Measurements from ENCODE around the gene CDK5R2. TPM values are rescaled to one million over a fixed set of nuclear protein-coding genes. Genes with fewer than 3 reads are reported as not detected.

The CDK5R2 gene
- total RNA-seq, 2 experiments from 2014 or later: not detected

GRCh38 chr2:218997731-218998130 lies 38.3 kb downstream of the CDK5R2 start:
- no peak overlapping the region for H3K4me3 Mint-ChIP-seq
- H3K27ac Mint-ChIP-seq: no peak overlapping the region
- POLR2A ChIA-PET: no interaction called here
- DNase-seq: no peak
- ATAC-seq (ENCODE audit: low read depth): no peak
- H3K27me3 Mint-ChIP-seq: peaks cover 81% of the 10 kb centered on the region
- H3K9me3 Mint-ChIP-seq: no peaks in the 10 kb centered on the region
- no peaks in the 10 kb centered on the region for H3K36me3 Mint-ChIP-seq
- H3K4me1 Mint-ChIP-seq: peaks cover 3% of the 10 kb centered on the region

- peaks cover 5% of the 10 kb centered on the region for H3K4me1 Mint-ChIP-seq
- POLR2A ChIA-PET: no interaction called here
- no peak overlapping the region for H3K4me3 Mint-ChIP-seq
- H3K9me3 Mint-ChIP-seq: no peaks in the 10 kb centered on the region
- no peak overlapping the region for H3K27ac Mint-ChIP-seq
- H3K27me3 Mint-ChIP-seq: peaks cover 83% of the 10 kb centered on the region
- DNase-seq: no peak
- no peak for ATAC-seq (ENCODE audit: low read depth)
- no peaks in the 10 kb centered on the region for H3K36me3 Mint-ChIP-seq
Observed at GRCh38 chr2:218998414-218999002, 39.0 kb downstream of the CDK5R2 start.

GRCh38 chr2:218999021-218999880 lies 39.8 kb downstream of the CDK5R2 start:
- no peaks in the 10 kb centered on the region for H3K36me3 Mint-ChIP-seq
- ATAC-seq (ENCODE audit: low read depth): no peak
- no peak for DNase-seq
- H3K4me1 Mint-ChIP-seq: peaks cover 5% of the 10 kb centered on the region
- POLR2A ChIA-PET: no interaction called here
- no peak overlapping the region for H3K4me3 Mint-ChIP-seq
- no peaks in the 10 kb centered on the region for H3K9me3 Mint-ChIP-seq
- H3K27ac Mint-ChIP-seq: no peak overlapping the region
- H3K27me3 Mint-ChIP-seq: peaks cover 83% of the 10 kb centered on the region

DNA sequence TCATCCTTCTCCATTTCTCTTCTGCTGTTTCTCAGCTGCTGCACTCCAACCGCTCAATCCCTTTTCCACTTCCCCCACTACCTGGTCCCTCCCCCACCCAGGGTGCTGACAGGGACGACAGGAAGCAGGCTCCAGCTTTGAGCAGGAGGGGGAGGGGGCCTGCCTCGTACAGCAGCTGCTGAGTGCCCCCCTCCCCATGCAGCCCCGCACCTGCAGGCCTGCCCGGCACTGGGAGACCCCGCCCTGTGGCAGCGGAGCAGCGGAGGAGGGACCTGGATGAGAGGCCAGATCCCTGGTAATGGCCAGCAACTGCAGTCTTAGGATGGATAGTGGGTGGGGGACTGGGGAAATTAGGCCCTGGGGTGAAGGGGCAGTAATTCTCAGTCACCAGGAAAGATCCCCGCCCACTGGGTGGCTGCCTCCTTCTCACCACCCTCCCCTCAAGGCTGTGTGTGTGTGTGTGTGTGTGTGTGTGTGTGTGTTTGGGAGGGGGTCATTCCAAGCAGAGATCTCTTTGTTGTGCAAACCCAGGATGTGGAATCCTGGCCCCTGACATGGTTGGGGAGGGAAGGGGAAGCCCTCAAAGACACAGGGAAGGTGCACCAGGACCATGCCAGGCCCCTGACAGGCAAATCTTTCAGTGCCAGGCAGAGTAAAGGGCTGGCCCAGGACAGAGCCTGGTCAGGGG lies 40.6 kb downstream of the CDK5R2 start:
- no peak overlapping the region for H3K27ac Mint-ChIP-seq
- no peaks in the 10 kb centered on the region for H3K36me3 Mint-ChIP-seq
- no peak overlapping the region for H3K4me3 Mint-ChIP-seq
- no peak for DNase-seq
- POLR2A ChIA-PET: no interaction called here
- H3K4me1 Mint-ChIP-seq: peaks cover 5% of the 10 kb centered on the region
- H3K9me3 Mint-ChIP-seq: no peaks in the 10 kb centered on the region
- peaks cover 82% of the 10 kb centered on the region for H3K27me3 Mint-ChIP-seq
- no peak for ATAC-seq (ENCODE audit: low read depth)

DNA sequence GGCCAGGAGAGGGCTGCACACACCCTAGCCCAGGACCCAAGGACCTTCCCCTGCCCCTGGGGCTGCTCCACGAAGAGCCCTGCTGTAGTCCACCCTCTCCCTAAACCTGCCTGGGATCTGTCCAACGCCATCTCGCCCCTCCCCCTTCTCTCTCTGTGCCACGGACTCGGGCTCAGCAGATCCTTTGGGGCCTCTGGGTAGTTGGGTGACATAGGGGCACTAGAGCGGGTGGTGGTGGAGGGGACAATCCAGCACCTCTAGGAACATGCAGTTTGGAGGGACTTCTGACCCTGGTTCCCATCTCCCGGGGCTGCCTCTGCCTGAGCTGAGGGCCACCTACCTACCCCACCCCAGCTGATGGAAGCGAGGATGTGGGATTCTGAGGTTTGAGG lies 41.1 kb downstream of the CDK5R2 start:
- Mint-ChIP-seq H3K36me3 (no peaks in the 10 kb centered on the region), H3K27ac (no peak overlapping the region), H3K27me3 (peaks cover 82% of the 10 kb centered on the region), H3K4me3 (no peak overlapping the region), H3K9me3 (no peaks in the 10 kb centered on the region), H3K4me1 (peaks cover 5% of the 10 kb centered on the region)
- DNase-seq (no peak), ATAC-seq (ENCODE audit: low read depth) (no peak)
- POLR2A ChIA-PET: no interaction called here

- no peaks in the 10 kb centered on the region for H3K9me3 Mint-ChIP-seq
- DNase-seq (no peak), ATAC-seq (ENCODE audit: low read depth) (no peak)
- peaks cover 4% of the 10 kb centered on the region for H3K4me1 Mint-ChIP-seq
- H3K27ac Mint-ChIP-seq: no peak overlapping the region
- H3K36me3 Mint-ChIP-seq: no peaks in the 10 kb centered on the region
- H3K4me3 Mint-ChIP-seq: no peak overlapping the region
- peaks cover 79% of the 10 kb centered on the region for H3K27me3 Mint-ChIP-seq
- POLR2A ChIA-PET: no interaction called here
Observed at GRCh38 chr2:219001100-219001576, 41.7 kb downstream of the CDK5R2 start.

DNA sequence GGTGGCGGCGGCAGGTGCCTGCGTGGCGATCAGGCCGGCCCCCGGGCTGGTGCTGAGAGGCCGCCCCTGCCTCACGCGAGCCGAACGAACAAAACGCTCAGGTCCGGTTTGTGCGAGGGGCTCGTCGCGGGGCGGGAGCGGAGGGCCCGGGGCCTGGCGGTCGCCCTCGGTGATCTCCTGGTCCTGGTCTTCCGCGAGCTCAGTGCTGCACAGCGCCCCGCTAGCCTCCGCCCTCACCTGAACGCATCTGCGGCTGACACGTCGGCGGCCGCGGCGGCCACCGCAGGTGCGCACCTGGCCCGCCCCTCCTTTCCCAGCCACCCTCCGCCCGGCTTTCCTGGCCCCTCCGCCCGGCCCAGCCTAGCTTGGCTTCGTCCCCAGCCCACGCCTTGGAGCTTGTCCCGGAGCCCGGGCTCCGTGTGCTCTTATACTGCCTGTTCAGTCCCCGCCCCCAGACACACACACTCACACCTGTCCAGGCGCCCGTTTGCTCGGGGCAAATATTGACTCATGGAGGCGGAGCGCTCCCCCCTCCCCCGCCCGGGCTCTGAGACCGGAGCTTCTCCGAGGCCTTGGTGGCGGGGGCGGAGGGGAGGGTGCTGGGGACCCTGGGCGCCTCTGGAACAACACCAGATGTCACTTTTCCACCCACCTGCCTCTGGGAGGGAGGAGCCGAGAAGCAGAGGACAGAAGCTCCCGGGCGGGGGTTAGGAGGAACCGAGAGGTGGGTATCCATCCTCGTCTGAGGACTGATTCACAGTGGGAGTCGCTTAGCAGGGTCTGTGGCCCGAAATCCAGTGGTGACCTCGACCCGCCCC lies 42.3 kb downstream of the CDK5R2 start:
- peaks cover 4% of the 10 kb centered on the region for H3K4me1 Mint-ChIP-seq
- DNase-seq (no peak), ATAC-seq (ENCODE audit: low read depth) (peak; percentile 19)
- H3K27me3 Mint-ChIP-seq: peaks cover 74% of the 10 kb centered on the region
- no peak overlapping the region for H3K4me3 Mint-ChIP-seq
- no peak overlapping the region for H3K27ac Mint-ChIP-seq
- no peaks in the 10 kb centered on the region for H3K9me3 Mint-ChIP-seq
- no peaks in the 10 kb centered on the region for H3K36me3 Mint-ChIP-seq
- POLR2A ChIA-PET: no interaction called here

- POLR2A ChIA-PET: no interaction called here
- H3K4me3 Mint-ChIP-seq: peak overlapping the region; percentile 60
- no peaks in the 10 kb centered on the region for H3K36me3 Mint-ChIP-seq
- no peak overlapping the region for H3K27ac Mint-ChIP-seq
- H3K27me3 Mint-ChIP-seq: peaks cover 74% of the 10 kb centered on the region
- peak; percentile 60 for DNase-seq
- ATAC-seq (ENCODE audit: low read depth): peak; percentile 31
- no peaks in the 10 kb centered on the region for H3K9me3 Mint-ChIP-seq
- H3K4me1 Mint-ChIP-seq: peaks cover 4% of the 10 kb centered on the region
Observed at GRCh38 chr2:219002395-219003266, 43.2 kb downstream of the CDK5R2 start.

DNA sequence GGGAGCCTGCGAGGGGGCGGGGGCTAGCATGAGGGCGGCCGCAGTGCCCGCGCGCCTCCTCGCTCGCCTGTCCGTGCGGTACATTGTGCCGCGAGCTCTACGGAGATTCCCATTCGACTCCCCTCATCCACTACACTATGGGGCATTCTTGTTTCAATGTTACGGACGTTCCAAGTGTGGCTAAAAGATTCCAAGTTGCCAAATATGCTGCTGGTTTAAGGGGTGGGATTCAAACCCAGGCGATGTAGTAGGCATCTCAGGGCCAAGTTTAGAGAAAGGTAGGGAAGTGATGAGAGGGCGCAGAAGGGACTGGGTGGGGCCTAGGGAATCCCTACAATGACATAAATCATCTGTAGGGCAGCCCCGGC lies 43.8 kb downstream of the CDK5R2 start:
- no peak overlapping the region for H3K27ac Mint-ChIP-seq
- no peak overlapping the region for H3K4me3 Mint-ChIP-seq
- POLR2A ChIA-PET: no interaction called here
- H3K36me3 Mint-ChIP-seq: no peaks in the 10 kb centered on the region
- DNase-seq (no peak), ATAC-seq (ENCODE audit: low read depth) (no peak)
- peaks cover 70% of the 10 kb centered on the region for H3K27me3 Mint-ChIP-seq
- H3K9me3 Mint-ChIP-seq: no peaks in the 10 kb centered on the region
- peaks cover 4% of the 10 kb centered on the region for H3K4me1 Mint-ChIP-seq

DNA sequence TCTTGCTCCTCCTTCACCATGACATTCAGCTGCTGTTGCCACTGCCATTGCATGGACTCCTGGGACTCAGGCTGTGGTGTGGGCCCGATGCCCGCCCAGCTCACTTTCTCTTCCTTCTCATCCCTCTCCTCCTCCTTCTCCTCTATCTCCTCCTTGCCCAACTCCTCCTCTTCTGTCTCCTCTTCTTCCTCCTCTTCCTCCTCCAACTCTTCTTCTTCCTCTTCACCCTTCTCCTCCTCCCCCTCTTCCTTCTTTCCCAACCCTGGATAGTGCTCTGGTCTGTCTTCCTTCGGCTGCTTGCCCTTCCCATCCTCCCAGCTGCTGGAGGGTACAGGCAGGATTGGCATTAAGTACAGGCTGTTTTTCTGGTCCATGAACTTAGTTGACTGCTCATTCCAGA lies 44.5 kb downstream of the CDK5R2 start:
- H3K27ac Mint-ChIP-seq: no peak overlapping the region
- no peak for ATAC-seq (ENCODE audit: low read depth)
- no peaks in the 10 kb centered on the region for H3K9me3 Mint-ChIP-seq
- no peak for DNase-seq
- POLR2A ChIA-PET: no interaction called here
- H3K4me3 Mint-ChIP-seq: no peak overlapping the region
- H3K36me3 Mint-ChIP-seq: no peaks in the 10 kb centered on the region
- peaks cover 65% of the 10 kb centered on the region for H3K27me3 Mint-ChIP-seq
- H3K4me1 Mint-ChIP-seq: peaks cover 4% of the 10 kb centered on the region

GRCh38 chr2:219009294-219009693 lies 49.8 kb downstream of the CDK5R2 start:
- no peak overlapping the region for H3K4me3 Mint-ChIP-seq
- no peaks in the 10 kb centered on the region for H3K36me3 Mint-ChIP-seq
- H3K27me3 Mint-ChIP-seq: peaks cover 31% of the 10 kb centered on the region
- POLR2A ChIA-PET: no interaction called here
- no peak for DNase-seq
- H3K4me1 Mint-ChIP-seq: no peaks in the 10 kb centered on the region
- H3K27ac Mint-ChIP-seq: no peak overlapping the region
- no peaks in the 10 kb centered on the region for H3K9me3 Mint-ChIP-seq
- no peak for ATAC-seq (ENCODE audit: low read depth)

GRCh38 chr2:219010162-219010756 lies 50.8 kb downstream of the CDK5R2 start:
- Mint-ChIP-seq H3K36me3 (no peaks in the 10 kb centered on the region), H3K9me3 (no peaks in the 10 kb centered on the region), H3K27ac (no peak overlapping the region), H3K27me3 (peaks cover 25% of the 10 kb centered on the region), H3K4me1 (no peaks in the 10 kb centered on the region), H3K4me3 (no peak overlapping the region)
- DNase-seq (no peak), ATAC-seq (ENCODE audit: low read depth) (peak; percentile 45)
- POLR2A ChIA-PET: interaction anchor here (0.8 kb wide), 1 partner anchor 34 kb away, joined by 13 read pairs; no protein-coding TSS in a partner anchor
